ENCODE data around the gene UNKL.

UNKL gene

GRCh38 chr16:1320658-1321240 lies 93.8 kb downstream of the UNKL start:
- DNase-seq: no peak

GRCh38 chr16:1320097-1320496 lies 94.4 kb downstream of the UNKL start:
- no peak for DNase-seq

GRCh38 chr16:1319041-1319440 lies 95.5 kb downstream of the UNKL start:
- no peak for DNase-seq

- DNase-seq: no peak
Measured at GRCh38 chr16:1318268-1318545, 96.3 kb downstream of the UNKL start.

GRCh38 chr16:1317479-1318267 lies 96.8 kb downstream of the UNKL start:
- DNase-seq: no peak

GRCh38 chr16:1316033-1316405 lies 98.5 kb downstream of the UNKL start:
- DNase-seq: no peak

- DNase-seq: no peak
Measured at GRCh38 chr16:1315081-1316032, 99.1 kb downstream of the UNKL start.

- DNase-seq: no peak
Measured at GRCh38 chr16:1314399-1315068, 100.0 kb downstream of the UNKL start.

GRCh38 chr16:1313721-1314369 lies 100.7 kb downstream of the UNKL start:
- no peak for DNase-seq

Measured in cerebellar nuclear complex (tissue), 1 donor.